ENCODE results near the gene LAMC2.
"Not testable (repeated sequence)": the region's sequence is repeated elsewhere in the genome, so short reads cannot be mapped to it uniquely, and the experiment has no call there.

LAMC2 gene

DNA sequence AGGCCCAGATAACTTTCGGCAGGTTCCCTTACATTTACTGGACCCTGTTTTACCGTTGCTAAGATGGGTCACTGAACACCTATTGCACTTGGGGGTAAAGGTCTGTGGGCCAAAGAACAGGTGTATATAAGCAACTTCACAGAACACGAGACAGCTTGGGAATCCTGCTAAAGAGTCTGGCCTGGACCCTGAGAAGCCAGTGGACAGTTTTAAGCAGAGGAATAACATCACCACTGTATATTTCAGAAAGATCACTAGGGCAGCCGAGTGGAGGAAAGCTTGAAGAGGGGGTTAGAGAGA is 54.4 kb downstream of the LAMC2 start:
- H3K9ac ChIP-seq (ENCODE audit: low read depth, low read length) = no peak overlapping the region
- no peaks in the 10 kb centered on the region for H3K9me3 ChIP-seq (ENCODE audit: insufficient read depth, low read depth, low read length)
- no peaks in the 10 kb centered on the region for H3K27me3 ChIP-seq (ENCODE audit: insufficient read depth, low read length)
- no peaks in the 10 kb centered on the region for H3K36me3 ChIP-seq (ENCODE audit: insufficient read depth, low read depth, low read length)
- H3K27ac ChIP-seq (ENCODE audit: low read length) = no peak overlapping the region
- H3K4me3 ChIP-seq (ENCODE audit: low read length) = no peak overlapping the region
- H3K4me1 ChIP-seq (ENCODE audit: insufficient read depth, low read length) = peaks cover 3% of the 10 kb centered on the region

- H3K4me3 ChIP-seq (ENCODE audit: low read length); H3K27me3 ChIP-seq (ENCODE audit: insufficient read depth, low read length); H3K9ac ChIP-seq (ENCODE audit: low read depth, low read length); H3K27ac ChIP-seq (ENCODE audit: low read length); H3K9me3 ChIP-seq (ENCODE audit: insufficient read depth, low read depth, low read length); H3K36me3 ChIP-seq (ENCODE audit: insufficient read depth, low read depth, low read length); H3K4me1 ChIP-seq (ENCODE audit: insufficient read depth, low read length): not testable (repeated sequence)
Measured at GRCh38 chr1:183240853-183241252, 54.8 kb downstream of the LAMC2 start.

GRCh38 chr1:183241471-183241870 is 55.4 kb downstream of the LAMC2 start:
- Histone ChIP-seq H3K36me3 (ENCODE audit: insufficient read depth, low read depth, low read length) (no peaks in the 10 kb centered on the region), H3K27me3 (ENCODE audit: insufficient read depth, low read length) (no peaks in the 10 kb centered on the region), H3K27ac (ENCODE audit: low read length) (no peak overlapping the region), H3K4me1 (ENCODE audit: insufficient read depth, low read length) (no peaks in the 10 kb centered on the region), H3K4me3 (ENCODE audit: low read length) (no peak overlapping the region), H3K9me3 (ENCODE audit: insufficient read depth, low read depth, low read length) (no peaks in the 10 kb centered on the region), H3K9ac (ENCODE audit: low read depth, low read length) (no peak overlapping the region)

- H3K4me3 ChIP-seq (ENCODE audit: low read length) = no peak overlapping the region
- no peak overlapping the region for H3K27ac ChIP-seq (ENCODE audit: low read length)
- H3K27me3 ChIP-seq (ENCODE audit: insufficient read depth, low read length) = no peaks in the 10 kb centered on the region
Measured at GRCh38 chr1:183242556-183242955, 56.5 kb downstream of the LAMC2 start.

GRCh38 chr1:183243161-183244050 is 57.3 kb downstream of the LAMC2 start:
- Histone ChIP-seq H3K27ac (ENCODE audit: low read length) (no peak overlapping the region), H3K4me1 (ENCODE audit: insufficient read depth, low read length) (no peaks in the 10 kb centered on the region), H3K27me3 (ENCODE audit: insufficient read depth, low read length) (no peaks in the 10 kb centered on the region), H3K36me3 (ENCODE audit: insufficient read depth, low read depth, low read length) (no peaks in the 10 kb centered on the region), H3K9ac (ENCODE audit: low read depth, low read length) (no peak overlapping the region), H3K4me3 (ENCODE audit: low read length) (no peak overlapping the region), H3K9me3 (ENCODE audit: insufficient read depth, low read depth, low read length) (no peaks in the 10 kb centered on the region)

More at GRCh38 chr1:183242556-183242955, 56.5 kb downstream of the LAMC2 start:
- Histone ChIP-seq H3K4me1 (ENCODE audit: insufficient read depth, low read length) (no peaks in the 10 kb centered on the region), H3K9me3 (ENCODE audit: insufficient read depth, low read depth, low read length) (no peaks in the 10 kb centered on the region), H3K36me3 (ENCODE audit: insufficient read depth, low read depth, low read length) (no peaks in the 10 kb centered on the region), H3K9ac (ENCODE audit: low read depth, low read length) (no peak overlapping the region)

- Histone ChIP-seq H3K4me3 (ENCODE audit: low read length) (no peak overlapping the region), H3K9me3 (ENCODE audit: insufficient read depth, low read depth, low read length) (no peaks in the 10 kb centered on the region), H3K9ac (ENCODE audit: low read depth, low read length) (no peak overlapping the region), H3K27me3 (ENCODE audit: insufficient read depth, low read length) (no peaks in the 10 kb centered on the region), H3K36me3 (ENCODE audit: insufficient read depth, low read depth, low read length) (no peaks in the 10 kb centered on the region), H3K27ac (ENCODE audit: low read length) (no peak overlapping the region), H3K4me1 (ENCODE audit: insufficient read depth, low read length) (no peaks in the 10 kb centered on the region)
Measured at GRCh38 chr1:183244466-183244865, 58.4 kb downstream of the LAMC2 start.

- Histone ChIP-seq H3K27ac (ENCODE audit: low read length) (no peak overlapping the region), H3K4me1 (ENCODE audit: insufficient read depth, low read length) (no peaks in the 10 kb centered on the region), H3K4me3 (ENCODE audit: low read length) (no peak overlapping the region), H3K9ac (ENCODE audit: low read depth, low read length) (no peak overlapping the region), H3K9me3 (ENCODE audit: insufficient read depth, low read depth, low read length) (no peaks in the 10 kb centered on the region), H3K36me3 (ENCODE audit: insufficient read depth, low read depth, low read length) (no peaks in the 10 kb centered on the region), H3K27me3 (ENCODE audit: insufficient read depth, low read length) (no peaks in the 10 kb centered on the region)
Measured at GRCh38 chr1:183245357-183245756, 59.3 kb downstream of the LAMC2 start.

GRCh38 chr1:183246436-183246835 is 60.4 kb downstream of the LAMC2 start:
- H3K36me3 ChIP-seq (ENCODE audit: insufficient read depth, low read depth, low read length) = no peaks in the 10 kb centered on the region
- no peaks in the 10 kb centered on the region for H3K4me1 ChIP-seq (ENCODE audit: insufficient read depth, low read length)
- no peak overlapping the region for H3K9ac ChIP-seq (ENCODE audit: low read depth, low read length)
- H3K4me3 ChIP-seq (ENCODE audit: low read length) = no peak overlapping the region
- no peak overlapping the region for H3K27ac ChIP-seq (ENCODE audit: low read length)
- no peaks in the 10 kb centered on the region for H3K27me3 ChIP-seq (ENCODE audit: insufficient read depth, low read length)
- H3K9me3 ChIP-seq (ENCODE audit: insufficient read depth, low read depth, low read length) = no peaks in the 10 kb centered on the region

GRCh38 chr1:183247066-183247465 is 61.0 kb downstream of the LAMC2 start:
- no peak overlapping the region for H3K9ac ChIP-seq (ENCODE audit: low read depth, low read length)
- H3K4me3 ChIP-seq (ENCODE audit: low read length) = no peak overlapping the region
- no peaks in the 10 kb centered on the region for H3K27me3 ChIP-seq (ENCODE audit: insufficient read depth, low read length)
- H3K9me3 ChIP-seq (ENCODE audit: insufficient read depth, low read depth, low read length) = no peaks in the 10 kb centered on the region
- H3K27ac ChIP-seq (ENCODE audit: low read length) = no peak overlapping the region
- no peaks in the 10 kb centered on the region for H3K36me3 ChIP-seq (ENCODE audit: insufficient read depth, low read depth, low read length)
- H3K4me1 ChIP-seq (ENCODE audit: insufficient read depth, low read length) = no peaks in the 10 kb centered on the region

GRCh38 chr1:183247484-183247883 is 61.4 kb downstream of the LAMC2 start:
- H3K4me1 ChIP-seq (ENCODE audit: insufficient read depth, low read length) = no peaks in the 10 kb centered on the region
- H3K4me3 ChIP-seq (ENCODE audit: low read length) = no peak overlapping the region
- H3K27me3 ChIP-seq (ENCODE audit: insufficient read depth, low read length) = no peaks in the 10 kb centered on the region
- no peaks in the 10 kb centered on the region for H3K36me3 ChIP-seq (ENCODE audit: insufficient read depth, low read depth, low read length)
- no peaks in the 10 kb centered on the region for H3K9me3 ChIP-seq (ENCODE audit: insufficient read depth, low read depth, low read length)
- no peak overlapping the region for H3K27ac ChIP-seq (ENCODE audit: low read length)
- no peak overlapping the region for H3K9ac ChIP-seq (ENCODE audit: low read depth, low read length)

DNA sequence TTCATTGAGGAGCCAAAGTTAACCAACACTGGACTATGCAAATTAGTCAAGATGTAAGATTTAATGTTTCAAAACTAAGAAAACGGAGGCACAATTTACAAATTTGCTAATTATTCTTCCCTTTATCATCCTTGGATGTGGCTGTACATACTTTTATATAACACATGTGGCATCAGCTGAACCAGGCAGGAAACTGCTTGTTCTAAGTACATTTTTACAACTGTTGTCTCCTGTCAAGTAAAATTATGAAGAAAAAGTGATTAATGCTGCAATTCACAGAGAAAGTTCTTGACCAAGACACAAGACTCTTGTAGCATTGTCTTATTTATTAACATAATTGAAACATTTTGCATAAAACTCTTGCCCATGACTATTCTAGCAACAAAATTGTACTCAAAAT is 61.9 kb downstream of the LAMC2 start:
- H3K36me3 ChIP-seq (ENCODE audit: insufficient read depth, low read depth, low read length) = no peaks in the 10 kb centered on the region
- H3K27ac ChIP-seq (ENCODE audit: low read length) = no peak overlapping the region
- no peaks in the 10 kb centered on the region for H3K9me3 ChIP-seq (ENCODE audit: insufficient read depth, low read depth, low read length)
- no peak overlapping the region for H3K9ac ChIP-seq (ENCODE audit: low read depth, low read length)
- H3K4me3 ChIP-seq (ENCODE audit: low read length) = no peak overlapping the region
- H3K27me3 ChIP-seq (ENCODE audit: insufficient read depth, low read length) = no peaks in the 10 kb centered on the region
- no peaks in the 10 kb centered on the region for H3K4me1 ChIP-seq (ENCODE audit: insufficient read depth, low read length)

GRCh38 chr1:183248989-183249691 is 63.1 kb downstream of the LAMC2 start:
- Histone ChIP-seq H3K9me3 (ENCODE audit: insufficient read depth, low read depth, low read length) (no peaks in the 10 kb centered on the region; the same call in 1 of the 2 replicates), H3K27me3 (ENCODE audit: insufficient read depth, low read length) (no peaks in the 10 kb centered on the region), H3K4me1 (ENCODE audit: insufficient read depth, low read length) (no peaks in the 10 kb centered on the region), H3K36me3 (ENCODE audit: insufficient read depth, low read depth, low read length) (no peaks in the 10 kb centered on the region), H3K9ac (ENCODE audit: low read depth, low read length) (no peak overlapping the region), H3K27ac (ENCODE audit: low read length) (no peak overlapping the region), H3K4me3 (ENCODE audit: low read length) (no peak overlapping the region)
